ENCODE results near the gene CPNE1.

DNA sequence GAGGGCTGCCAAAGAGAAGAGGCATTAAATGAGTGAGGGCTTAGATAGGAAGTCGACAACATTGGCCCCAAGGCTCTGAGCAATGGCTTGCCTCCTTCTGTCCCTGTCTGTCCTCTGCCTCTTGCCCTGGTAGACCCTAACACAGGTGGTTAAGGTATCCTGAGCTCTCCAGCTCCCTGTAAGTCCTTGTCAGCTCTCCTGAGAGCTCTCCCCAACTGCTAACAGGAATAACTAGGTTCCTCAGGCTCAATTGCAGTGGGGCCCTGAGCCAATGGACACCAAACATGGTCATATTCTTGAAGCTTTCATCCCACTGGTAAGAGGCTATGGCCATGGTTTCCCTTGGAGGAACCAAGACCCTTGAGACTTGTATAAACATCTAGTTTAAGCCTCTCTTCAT lies 5.0 kb upstream of the CPNE1 start:
- TF ChIP-seq, protein P1, sequence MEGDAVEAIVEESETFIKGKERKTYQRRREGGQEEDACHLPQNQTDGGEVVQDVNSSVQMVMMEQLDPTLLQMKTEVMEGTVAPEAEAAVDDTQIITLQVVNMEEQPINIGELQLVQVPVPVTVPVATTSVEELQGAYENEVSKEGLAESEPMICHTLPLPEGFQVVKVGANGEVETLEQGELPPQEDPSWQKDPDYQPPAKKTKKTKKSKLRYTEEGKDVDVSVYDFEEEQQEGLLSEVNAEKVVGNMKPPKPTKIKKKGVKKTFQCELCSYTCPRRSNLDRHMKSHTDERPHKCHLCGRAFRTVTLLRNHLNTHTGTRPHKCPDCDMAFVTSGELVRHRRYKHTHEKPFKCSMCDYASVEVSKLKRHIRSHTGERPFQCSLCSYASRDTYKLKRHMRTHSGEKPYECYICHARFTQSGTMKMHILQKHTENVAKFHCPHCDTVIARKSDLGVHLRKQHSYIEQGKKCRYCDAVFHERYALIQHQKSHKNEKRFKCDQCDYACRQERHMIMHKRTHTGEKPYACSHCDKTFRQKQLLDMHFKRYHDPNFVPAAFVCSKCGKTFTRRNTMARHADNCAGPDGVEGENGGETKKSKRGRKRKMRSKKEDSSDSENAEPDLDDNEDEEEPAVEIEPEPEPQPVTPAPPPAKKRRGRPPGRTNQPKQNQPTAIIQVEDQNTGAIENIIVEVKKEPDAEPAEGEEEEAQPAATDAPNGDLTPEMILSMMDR (IDR thresholded peaks at IDR 0.05) = no peak
- no peak for TF ChIP-seq POLR2A (IDR thresholded peaks at IDR 0.05)

Data from Peyer's patch (tissue), 4 donors.